Stimulated activated CD8-positive, alpha-beta memory T cell treated with anti-CD3 and anti-CD28 coated beads, Interleukin-15, amount 100 ng/mL, for 4 hours (primary cell): ENCODE measurements around the gene ZNF296.
A peak's percentile ranks its signal among the peaks of the same experiment; 100 is the strongest.

Source experiments
- DNase-seq, 2 donors: peaks; one replicate each; pipeline ENCODE4 v3.0.0-alpha.2; 2020; ENCODE audit warnings: low read depth in 2 of 2

ZNF296 gene

DNA sequence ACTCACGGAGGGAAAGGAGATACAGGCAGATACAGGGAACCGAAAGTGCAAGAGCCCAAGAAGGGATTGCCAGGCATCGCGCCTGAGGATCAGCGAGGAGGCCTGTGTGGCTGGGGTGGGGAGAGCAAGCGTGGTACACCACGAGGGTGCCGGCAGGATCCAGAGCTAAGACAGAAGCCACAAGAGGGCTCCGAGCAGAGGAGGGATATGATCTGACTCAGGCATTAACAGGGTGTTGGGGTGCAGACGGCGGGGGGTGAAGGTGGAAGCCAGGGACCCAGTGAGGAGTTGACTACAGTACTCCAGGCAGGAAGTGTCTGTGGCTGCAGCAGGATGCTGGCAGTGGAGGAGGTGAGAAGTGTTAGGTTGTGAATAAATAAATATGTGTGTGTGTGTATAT, 11.3 kb upstream of the ZNF296 start:
- DNase-seq: no peak

DNA sequence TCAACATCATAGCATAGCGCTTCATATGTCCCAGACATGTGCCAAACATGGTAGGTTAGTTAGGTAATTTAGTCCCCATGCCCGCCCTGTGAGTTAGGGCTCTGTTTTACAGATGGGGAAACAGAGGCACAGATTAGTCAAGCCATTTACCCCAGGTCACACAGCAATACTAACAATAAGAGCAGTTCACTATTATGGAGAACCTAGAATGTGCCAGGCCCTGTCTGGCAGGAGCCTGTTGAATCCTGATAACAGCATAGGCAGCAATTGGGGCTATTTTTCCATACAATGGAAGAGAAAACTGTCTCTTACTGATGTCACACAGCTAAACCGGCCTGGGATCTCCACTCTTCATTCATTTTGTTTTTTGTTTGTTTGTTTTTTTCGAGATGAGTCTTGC, 10.2 kb upstream of the ZNF296 start:
- no peak for DNase-seq

DNA sequence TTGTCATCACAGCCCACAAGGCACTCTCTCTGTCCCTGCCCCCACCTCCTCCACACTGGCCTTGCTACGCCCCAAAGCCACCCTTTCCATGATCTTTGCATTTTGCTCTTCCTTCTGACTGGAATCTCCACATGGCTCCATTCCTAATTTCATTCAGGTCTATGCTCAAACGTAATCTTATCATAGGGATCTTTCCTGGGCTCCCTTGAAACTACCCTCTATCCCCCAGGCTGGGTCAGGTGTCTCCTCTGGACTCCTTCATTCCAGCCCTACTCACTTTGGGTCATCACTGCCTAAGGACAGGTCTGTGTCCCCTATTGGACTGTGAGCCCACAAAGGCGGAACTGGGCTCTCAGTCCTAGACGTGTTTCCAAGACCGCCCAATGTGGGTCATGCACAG, 5.9 kb upstream of the ZNF296 start:
- no peak for DNase-seq

DNA sequence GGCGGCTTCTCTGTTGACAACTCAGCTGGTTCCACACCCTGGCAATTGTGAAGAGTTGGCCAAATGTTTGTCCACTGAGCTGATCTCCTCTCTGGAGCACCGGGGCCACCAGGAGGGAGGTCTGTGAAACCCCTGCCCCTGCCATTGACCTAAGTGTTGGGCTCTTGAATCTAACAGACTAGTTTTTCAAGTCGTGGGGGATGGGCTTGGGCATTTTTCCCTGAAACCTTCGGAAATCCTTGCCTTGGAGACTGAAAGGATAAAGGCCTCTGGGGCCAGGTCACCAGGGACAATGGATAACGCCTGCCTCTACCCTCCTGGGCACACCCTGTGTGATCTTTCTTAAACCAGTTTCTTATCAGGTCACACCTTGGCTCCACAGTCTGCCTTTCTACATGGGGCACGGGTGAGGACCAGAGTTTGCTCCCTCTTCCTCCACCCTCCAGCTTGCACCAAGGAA, 3.7 kb upstream of the ZNF296 start:
- DNase-seq: no peak

- peak; percentile 44 to 60 for DNase-seq
Measured at GRCh38 chr19:45079063-45079910, 3.0 kb upstream of the ZNF296 start, which contains the start of gene GEMIN7. GEMIN7 (plus strand) TSS chr19:45079260; CDS start chr19:45090115, 10,855 bp downstream.

- no peak for DNase-seq
Measured at GRCh38 chr19:45078390-45079062, 2.2 kb upstream of the ZNF296 start.

- DNase-seq: no peak
Measured at GRCh38 chr19:45076851-45077730, 813 bp upstream of the ZNF296 start.

- no peak for DNase-seq
Measured at GRCh38 chr19:45075301-45076028, 813 bp downstream of the ZNF296 start.

DNA sequence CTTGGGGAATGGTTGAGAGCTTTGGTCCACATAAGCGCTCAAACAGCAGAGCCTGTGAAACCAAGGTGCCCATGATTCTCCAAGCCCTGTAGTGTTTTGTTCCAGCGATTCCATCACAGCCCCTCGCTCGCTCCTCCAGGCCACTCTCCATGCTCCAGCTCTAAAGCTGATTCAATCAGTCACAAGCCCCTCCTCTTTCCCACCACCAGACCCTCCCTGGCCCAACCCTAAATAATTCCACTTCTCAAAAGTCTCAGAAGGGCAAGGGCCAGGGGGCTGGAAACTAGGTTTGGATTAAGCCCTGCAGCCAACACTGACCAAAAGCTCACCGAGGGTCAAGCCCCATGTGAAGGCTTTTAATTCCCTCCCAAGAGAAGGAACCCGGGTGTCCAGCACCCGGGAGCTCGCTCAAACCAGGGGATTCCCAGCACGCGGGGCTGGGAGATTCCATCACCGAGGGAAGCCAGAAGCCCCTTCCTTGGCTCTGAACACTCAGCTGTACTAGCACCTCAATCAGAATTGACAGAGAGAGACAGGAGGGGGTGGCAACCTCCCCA, 1.5 kb downstream of the ZNF296 start:
- DNase-seq: no peak

DNA sequence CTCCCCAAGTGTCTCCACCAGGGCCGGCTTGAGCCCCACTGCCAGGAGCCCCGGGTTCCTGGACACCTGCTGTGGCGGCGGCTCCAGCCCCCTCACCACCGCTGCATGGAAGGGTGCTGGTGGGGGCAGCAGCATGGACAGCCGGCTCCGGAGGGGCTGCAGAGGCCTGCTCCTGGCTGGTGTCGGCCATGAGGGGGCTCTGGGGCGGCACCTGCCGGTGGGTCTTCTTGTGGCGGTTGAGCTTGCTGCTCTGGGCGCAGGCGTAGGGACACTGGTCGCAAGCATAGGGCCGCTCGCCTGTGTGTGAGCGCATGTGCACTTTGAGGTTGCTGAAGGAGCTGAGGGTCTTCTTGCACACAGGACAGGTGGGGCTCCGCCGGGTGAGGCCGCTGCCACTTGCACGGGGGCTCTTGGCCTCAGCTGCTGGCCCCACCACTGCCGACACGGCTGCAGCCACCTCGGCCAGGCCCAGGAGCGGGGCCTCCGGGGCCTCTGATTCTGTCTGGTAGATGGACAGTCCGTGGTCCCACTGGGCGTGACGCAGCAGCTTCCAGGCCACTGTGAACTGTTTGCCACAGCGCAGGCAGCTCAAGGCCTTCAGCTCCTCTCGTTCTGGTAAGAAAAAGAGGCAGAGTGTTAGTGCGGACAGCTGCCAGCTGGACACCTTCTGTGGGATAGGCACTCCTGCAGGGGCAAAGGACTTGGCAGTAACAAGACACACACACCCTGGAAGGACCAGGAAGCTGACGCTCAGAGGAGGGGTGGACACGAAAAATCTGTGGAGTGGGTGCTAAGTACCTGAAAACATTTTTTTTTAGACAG, 4.1 kb downstream of the ZNF296 start:
- no peak for DNase-seq

GRCh38 chr19:45071545-45071938, 4.7 kb downstream of the ZNF296 start:
- no peak for DNase-seq

DNA sequence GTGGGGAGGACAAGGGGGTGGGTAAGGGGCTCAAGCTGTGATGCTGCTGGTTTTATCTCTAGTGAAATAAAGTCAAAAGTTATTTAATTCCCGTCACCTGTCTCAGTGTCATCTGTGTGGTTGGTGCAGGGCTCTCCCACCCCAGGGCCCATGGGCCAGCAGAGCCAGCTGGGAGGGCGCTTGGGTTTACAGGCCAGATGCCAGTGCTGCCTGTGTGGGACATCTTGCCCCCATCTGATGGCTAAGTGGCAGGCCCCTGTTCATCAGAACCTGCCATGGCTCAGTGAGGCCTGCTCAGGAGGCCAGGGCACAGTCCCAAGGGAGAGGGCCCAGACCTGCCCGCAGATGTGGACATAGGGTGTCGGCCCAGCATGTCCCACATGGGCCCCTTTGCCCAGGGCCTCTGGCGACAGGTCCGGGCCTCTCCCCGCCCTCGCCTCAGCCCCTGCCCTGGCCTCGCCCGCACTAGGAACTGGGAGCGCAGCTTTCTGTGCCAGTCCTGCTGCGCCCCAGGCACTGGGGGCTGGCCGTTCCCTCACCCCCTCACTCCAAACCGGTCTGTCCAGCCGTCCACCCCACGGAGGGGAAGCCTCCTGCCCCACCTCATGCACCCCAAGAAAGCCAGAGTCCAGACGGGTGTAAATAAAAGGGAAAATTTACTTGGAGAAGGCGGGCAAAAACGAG, 5.3 kb downstream of the ZNF296 start:
- DNase-seq: no peak

DNA sequence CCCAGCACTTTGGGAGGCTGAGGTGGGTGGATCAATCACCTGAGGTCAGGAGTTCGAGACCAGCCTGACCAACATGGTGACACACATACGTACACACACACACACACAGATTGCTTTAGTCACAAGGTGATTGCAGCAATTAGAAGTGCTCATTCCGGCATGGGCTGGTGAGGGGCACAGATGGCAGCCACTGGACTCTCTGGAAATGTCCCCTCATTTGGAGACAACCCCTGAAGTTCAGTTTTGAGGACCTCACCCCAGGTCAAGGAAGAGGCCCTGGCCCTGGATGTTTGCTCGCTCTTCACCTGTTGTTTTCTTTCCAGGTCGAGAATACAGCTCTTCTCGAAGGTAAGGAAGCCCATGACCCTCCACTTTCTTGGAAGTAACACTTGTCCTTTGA, 6.1 kb downstream of the ZNF296 start:
- no peak for DNase-seq

DNA sequence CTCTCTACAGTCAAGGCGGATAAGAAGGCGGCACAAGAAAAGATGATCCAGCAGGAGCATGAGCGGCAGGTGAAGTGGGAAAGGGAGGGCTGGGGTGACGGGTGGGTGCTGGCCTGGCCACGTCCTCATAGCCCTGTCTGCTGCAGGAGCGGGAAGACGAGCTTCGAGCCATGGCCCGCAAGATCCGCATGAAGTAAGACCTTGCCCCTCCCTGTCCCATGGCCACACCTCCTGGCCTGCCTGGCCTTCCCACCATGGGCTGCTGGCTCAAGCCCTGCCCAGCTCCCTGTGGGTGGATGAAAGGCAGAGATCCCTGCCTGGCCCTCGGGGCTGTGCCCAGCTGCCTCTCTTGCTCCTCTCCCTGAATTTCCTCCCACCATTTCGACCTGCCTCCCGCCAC, 7.2 kb downstream of the ZNF296 start:
- DNase-seq: no peak

DNA sequence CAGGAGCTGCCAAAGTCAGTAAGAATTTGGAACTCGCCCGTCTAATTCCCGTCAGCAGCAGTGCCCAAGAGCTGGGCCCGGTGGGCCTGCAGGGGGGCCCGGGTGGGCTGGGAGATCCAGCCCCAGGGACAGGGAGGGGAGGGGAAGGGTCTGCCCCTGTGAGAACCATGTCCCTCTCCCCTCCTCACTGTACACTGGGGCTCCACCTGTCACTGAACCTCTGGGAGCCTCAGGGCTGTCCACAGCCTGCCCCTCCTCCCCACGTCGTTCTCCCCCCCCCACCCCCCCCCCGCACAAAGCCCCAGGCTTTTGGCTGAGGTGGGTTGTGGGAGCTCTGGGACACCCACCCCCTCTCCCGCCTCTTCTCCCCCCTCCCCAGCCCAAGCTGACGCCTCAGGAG, 8.2 kb downstream of the ZNF296 start:
- DNase-seq: no peak

GRCh38 chr19:45066921-45067661, 9.2 kb downstream of the ZNF296 start:
- DNase-seq: no peak

- DNase-seq: no peak
Measured at GRCh38 chr19:45063851-45064801, 12.2 kb downstream of the ZNF296 start.

- no peak for DNase-seq
Measured at GRCh38 chr19:45061965-45062364, 14.3 kb downstream of the ZNF296 start.
